Activated CD8-positive, alpha-beta memory T cell treated with anti-CD3 and anti-CD28 coated beads, Interleukin-2, amount 10 ng/mL, durations not matched to agents 7 days and 5 days (primary cell): ENCODE measurements around the gene SPINDOC. TPM values are rescaled to one million over a fixed set of nuclear protein-coding genes. Genes with fewer than 3 reads are reported as not detected.
A peak's percentile ranks its signal among the peaks of the same experiment; 100 is the strongest.

Source experiments
- ATAC-seq: fragments of 150-1000 bp; cut with Tn5 transposase; one replicate; pipeline ENCODE4 v1.10.0; 2021; ENCODE audit warnings: moderate library complexity
- CTCF ChIA-PET: fragments of 350-600 bp; sonication (Branson Sonifier 250); formaldehyde crosslinking; loops from one replicate; lab custom pipeline; 2021; ENCODE audit warnings: antibody characterized with exemption; lab: Charles Lee
- DNase-seq: peaks from one replicate; pipeline ENCODE4 v3.0.0-alpha.2; 2020
- H3K27ac Mint-ChIP-seq: one replicate; pipeline ENCODE4 v1.8.0; 2021; ENCODE audit warnings: mild to moderate bottlenecking, mixed read lengths
- H3K27me3 Mint-ChIP-seq: one replicate; pipeline ENCODE4 v1.8.0; 2021; ENCODE audit warnings: mixed read lengths
- H3K36me3 Mint-ChIP-seq: one replicate; pipeline ENCODE4 v1.8.0; 2021; ENCODE audit warnings: mild to moderate bottlenecking, mixed read lengths
- H3K4me1 Mint-ChIP-seq: one replicate; pipeline ENCODE4 v1.8.0; 2021; ENCODE audit warnings: mixed read lengths
- H3K4me3 Mint-ChIP-seq: one replicate; pipeline ENCODE4 v1.8.0; 2021; ENCODE audit warnings: mild to moderate bottlenecking, moderate library complexity, mixed read lengths
- H3K9me3 Mint-ChIP-seq: one replicate; pipeline ENCODE4 v1.8.0; 2022; ENCODE audit warnings: low read depth, mixed read lengths
- total RNA-seq, 2 experiments: library from RNA; stranded (reverse); gene quantifications; one replicate each; pipeline ENCODE4 v1.2.3, GENCODE V29; 2021

Gene SPINDOC
- total RNA-seq, 2 experiments from 2014 or later: 53.4 to 55.8 TPM

DNA sequence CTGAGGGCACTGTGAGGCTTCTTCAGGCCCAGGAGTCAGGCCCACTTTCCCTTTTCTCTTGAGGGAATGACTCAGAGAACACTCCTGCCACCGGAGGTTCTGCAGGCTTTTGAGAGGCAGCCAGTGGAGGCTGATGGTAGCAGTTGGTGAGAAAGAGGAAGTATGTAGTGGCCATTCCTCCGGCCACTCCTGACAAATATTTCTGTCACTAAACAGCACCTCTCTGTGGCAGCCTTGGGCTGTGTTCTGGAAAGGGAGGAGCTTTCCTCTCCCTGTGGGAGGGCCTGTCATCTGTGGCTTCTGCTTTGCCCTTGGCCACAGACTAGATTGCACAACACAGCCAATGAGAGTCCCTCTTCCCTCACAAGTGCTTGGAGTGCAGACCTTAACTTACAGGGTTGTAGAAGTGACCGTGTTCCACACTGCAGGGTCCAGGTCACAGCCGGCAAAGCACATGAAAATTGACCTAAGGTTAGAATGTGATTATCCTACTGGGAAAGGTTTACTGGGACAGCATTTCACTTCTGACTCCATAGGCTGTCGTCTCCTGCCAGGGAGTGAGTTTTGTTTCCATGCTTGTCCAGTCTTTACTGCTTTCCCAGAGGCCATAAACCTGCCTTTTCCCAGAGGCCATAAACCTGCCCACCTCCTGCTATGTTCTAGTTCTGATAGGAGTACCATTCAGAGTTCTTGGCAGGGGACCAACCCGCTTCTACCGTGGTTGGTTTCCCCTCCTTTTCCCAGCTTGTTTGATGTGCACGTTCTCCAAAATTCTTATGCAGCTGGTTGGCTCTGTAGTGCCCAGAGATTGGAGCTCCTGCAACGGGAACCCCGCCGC lies 58.9 kb downstream of the SPINDOC start:
- Mint-ChIP-seq H3K27ac (peak overlapping the region; percentile 19), H3K27me3 (no peaks in the 10 kb centered on the region), H3K4me1 (peaks cover 64% of the 10 kb centered on the region), H3K9me3 (no peaks in the 10 kb centered on the region), H3K36me3 (peaks cover 25% of the 10 kb centered on the region), H3K4me3 (no peak overlapping the region)
- peak; percentile 77 for DNase-seq
- ATAC-seq: peak; percentile 74
- CTCF ChIA-PET: interaction anchor here (0.5 to 2.3 kb wide), 8 partner anchors 9 to 43 kb away, joined by 3 to 22 read pairs (median 3); partner anchors contain the start of gene MARK2

DNA sequence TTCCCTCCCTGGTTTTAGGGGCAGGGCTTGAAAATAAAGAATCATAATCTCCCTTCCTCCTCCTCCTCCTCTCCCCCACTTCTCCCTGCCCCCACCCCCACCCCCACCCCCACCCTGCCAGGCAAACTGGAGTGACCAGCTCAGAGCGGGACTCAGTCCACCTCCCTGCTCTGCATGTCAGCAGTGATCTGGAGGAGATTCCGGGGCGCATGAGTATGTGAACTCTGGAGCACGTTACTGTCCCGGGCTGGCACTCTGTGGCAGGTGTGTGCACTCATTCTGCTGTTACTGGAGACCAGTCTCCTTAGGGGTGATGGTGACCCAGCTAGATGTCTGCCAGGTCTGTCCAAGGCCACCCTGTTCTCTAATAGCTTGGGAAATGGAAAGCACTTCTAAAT lies 59.5 kb downstream of the SPINDOC start:
- Mint-ChIP-seq H3K4me3 (no peak overlapping the region), H3K36me3 (peaks cover 25% of the 10 kb centered on the region), H3K9me3 (no peaks in the 10 kb centered on the region), H3K4me1 (peaks cover 59% of the 10 kb centered on the region), H3K27me3 (no peaks in the 10 kb centered on the region), H3K27ac (no peak overlapping the region)
- CTCF ChIA-PET: interaction anchor here (1.1 to 2.3 kb wide), 5 partner anchors 10 to 128 kb away, joined by 3 to 22 read pairs (median 6); partner anchors contain the start of gene MARK2
- DNase-seq (no peak), ATAC-seq (no peak)

DNA sequence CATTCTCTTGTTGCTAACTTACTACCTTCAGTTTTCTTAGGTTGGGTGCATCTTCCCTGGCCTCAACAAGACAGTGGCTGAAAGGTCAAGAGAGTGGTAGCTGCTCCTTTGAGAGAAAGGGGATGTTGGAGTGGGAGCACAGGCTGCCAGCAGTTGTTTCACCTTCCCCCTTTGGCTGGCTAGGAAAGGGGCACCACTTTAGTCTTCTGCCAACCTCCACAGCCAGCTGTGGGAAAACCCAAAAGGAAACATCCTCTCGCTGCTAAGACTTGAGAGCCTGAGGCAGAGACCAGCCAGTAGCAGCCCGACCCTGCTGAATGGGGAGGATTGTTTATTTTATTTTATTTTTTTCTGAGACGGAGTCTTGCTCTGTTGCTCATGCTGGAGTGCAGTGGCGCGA lies 60.1 kb downstream of the SPINDOC start:
- Mint-ChIP-seq H3K36me3 (peaks cover 27% of the 10 kb centered on the region), H3K27ac (no peak overlapping the region), H3K9me3 (no peaks in the 10 kb centered on the region), H3K4me1 (peaks cover 57% of the 10 kb centered on the region), H3K4me3 (no peak overlapping the region), H3K27me3 (no peaks in the 10 kb centered on the region)
- DNase-seq: no peak
- CTCF ChIA-PET: interaction anchor here (1.0 to 2.3 kb wide), 4 partner anchors 10 to 127 kb away, joined by 3 to 22 read pairs (median 6); partner anchors contain the start of gene MARK2
- no peak for ATAC-seq

- CTCF ChIA-PET: interaction anchor here (1.0 to 1.5 kb wide), 2 partner anchors 8 to 72 kb away, joined by 3 to 7 read pairs; no protein-coding TSS in a partner anchor
- ATAC-seq (no peak), DNase-seq (no peak)
- H3K9me3 Mint-ChIP-seq: no peaks in the 10 kb centered on the region
- peaks cover 50% of the 10 kb centered on the region for H3K4me1 Mint-ChIP-seq
- H3K27me3 Mint-ChIP-seq: no peaks in the 10 kb centered on the region
- H3K4me3 Mint-ChIP-seq: no peak overlapping the region
- H3K27ac Mint-ChIP-seq: no peak overlapping the region
- H3K36me3 Mint-ChIP-seq: peaks cover 22% of the 10 kb centered on the region
Measured at GRCh38 chr11:63874511-63874910, 61.3 kb downstream of the SPINDOC start.

DNA sequence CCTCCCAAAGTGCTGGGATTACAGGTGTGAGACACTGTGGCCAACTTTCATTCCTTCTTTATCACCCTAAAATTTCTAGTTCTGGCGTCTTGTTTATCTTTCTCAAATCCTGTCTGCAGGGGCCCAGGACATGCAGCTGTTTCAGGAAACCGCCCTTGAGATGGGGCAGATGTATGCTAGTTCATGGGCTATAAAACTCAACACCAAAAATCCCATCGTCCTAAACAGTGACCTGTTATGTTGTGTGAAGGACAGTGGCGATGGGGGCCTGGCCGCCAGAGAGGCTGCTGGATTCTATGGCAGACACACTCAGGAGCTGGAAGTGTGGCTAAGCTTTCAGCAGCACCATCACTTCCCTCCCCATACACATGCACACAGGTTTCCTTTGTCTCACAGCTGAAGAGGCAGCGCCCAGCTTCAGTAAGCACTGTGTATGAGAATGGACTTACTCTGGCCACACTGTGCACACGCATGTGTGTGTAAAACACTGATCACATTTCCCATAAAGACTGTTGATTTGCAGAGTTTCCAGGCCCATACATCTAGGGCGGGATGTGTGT lies 62.3 kb downstream of the SPINDOC start:
- ATAC-seq (no peak), DNase-seq (no peak)
- H3K4me1 Mint-ChIP-seq: peaks cover 50% of the 10 kb centered on the region
- CTCF ChIA-PET: interaction anchor here (1.0 to 1.2 kb wide), 2 partner anchors 38 to 71 kb away, joined by 3 to 11 read pairs; no protein-coding TSS in a partner anchor
- peaks cover 20% of the 10 kb centered on the region for H3K36me3 Mint-ChIP-seq
- H3K4me3 Mint-ChIP-seq: no peak overlapping the region
- no peaks in the 10 kb centered on the region for H3K9me3 Mint-ChIP-seq
- no peaks in the 10 kb centered on the region for H3K27me3 Mint-ChIP-seq
- no peak overlapping the region for H3K27ac Mint-ChIP-seq

- no peak for DNase-seq
- Mint-ChIP-seq H3K4me1 (peaks cover 48% of the 10 kb centered on the region), H3K36me3 (peaks cover 23% of the 10 kb centered on the region), H3K4me3 (no peak overlapping the region), H3K27ac (no peak overlapping the region), H3K27me3 (no peaks in the 10 kb centered on the region), H3K9me3 (no peaks in the 10 kb centered on the region)
- ATAC-seq: no peak
- CTCF ChIA-PET: interaction anchor here (1.0 to 1.2 kb wide), 3 partner anchors 9 to 39 kb away, joined by 3 to 11 read pairs (median 4); no protein-coding TSS in a partner anchor
Measured at GRCh38 chr11:63876616-63877015, 63.4 kb downstream of the SPINDOC start.

Other genes starting within 250 kb of the SPINDOC start
- gene PLAAT3, start 199.0 kb upstream of the SPINDOC start, total RNA-seq: 10 to 100 TPM; 21.7 to 25.5 TPM
- gene ATL3, start 142.1 kb upstream of the SPINDOC start, total RNA-seq: 10 to 100 TPM; 28.8 to 31.9 TPM
- 10 to 100 TPM; 55.8 to 64.1 TPM for gene RTN3, start 132.0 kb upstream of the SPINDOC start, total RNA-seq
- 1 to 10 TPM; 2.6 to 4.2 TPM for gene ZFTA, start 44.7 kb upstream of the SPINDOC start, total RNA-seq
- gene MARK2, start 25.7 kb downstream of the SPINDOC start, total RNA-seq: 10 to 100 TPM; 57.2 to 57.9 TPM
- under 1 TPM; 0.16 to 0.47 TPM for gene RCOR2, start 103.7 kb downstream of the SPINDOC start, total RNA-seq
- gene NAA40, start 125.5 kb downstream of the SPINDOC start, total RNA-seq: 10 to 100 TPM; 37.0 to 46.0 TPM
- 100 to 1,000 TPM; 445 to 484 TPM for gene COX8A, start 161.2 kb downstream of the SPINDOC start, total RNA-seq
- 10 to 100 TPM; 90.1 to 97.6 TPM for gene OTUB1, start 173.0 kb downstream of the SPINDOC start, total RNA-seq
- not detected for gene FLRT1, start 222.5 kb downstream of the SPINDOC start, total RNA-seq